RWPE1 (cell line): ENCODE results near the gene PAWR.
"Not testable (repeated sequence)": the region's sequence is repeated elsewhere in the genome, so short reads cannot be mapped to it uniquely, and the experiment has no call there.

Source experiments
- CTCF ChIA-PET: fragments of 350-600 bp; sonication (Branson Sonifier 250); formaldehyde crosslinking; extraction: SDS; loops from one replicate; lab custom pipeline; 2021; lab: Yijun Ruan, JAX
- POLR2A ChIA-PET: fragments of 400-600 bp; formaldehyde crosslinking; extraction: SDS; loops from one replicate; lab custom pipeline; 2020; ENCODE audit warnings: antibody characterized with exemption; ENCODE audit not compliant: low non-redundant PET; lab: Yijun Ruan, JAX
- DNase-seq: peaks from one replicate; pipeline ENCODE4 v3.0.0; 2012; ENCODE audit warnings: low spot score
- H3K27ac ChIP-seq: fragments of 450-650 bp; 2 replicates; pipeline ENCODE4 v1.5.1; 2017
- TF ChIP-seq, protein P1 (sequence below): fragments of 450-650 bp; conservative IDR thresholded peaks from 2 replicates; pipeline ENCODE4 v1.5.1; 2017; ENCODE audit warnings: low read depth, mild to moderate bottlenecking

Gene PAWR

DNA sequence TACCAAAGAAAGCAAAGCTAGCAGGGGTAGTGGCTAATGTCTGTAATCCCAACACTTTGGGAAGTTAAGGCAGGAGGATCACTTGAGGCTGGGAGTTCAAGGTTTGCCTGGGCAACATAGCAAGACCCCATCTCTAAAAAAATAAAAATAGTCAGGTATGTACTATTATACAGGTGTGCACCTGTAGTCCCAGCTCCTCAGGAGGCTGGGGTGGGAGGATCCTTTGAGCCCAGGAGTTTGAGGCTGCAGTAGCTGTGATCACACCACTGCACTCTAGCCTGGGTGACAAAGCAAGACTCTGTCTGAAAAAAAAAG lies 142.2 kb downstream of the PAWR start:
- POLR2A ChIA-PET, result no interaction called here
- H3K27ac ChIP-seq, result peak overlapping the region; percentile 88
- TF ChIP-seq, protein P1, sequence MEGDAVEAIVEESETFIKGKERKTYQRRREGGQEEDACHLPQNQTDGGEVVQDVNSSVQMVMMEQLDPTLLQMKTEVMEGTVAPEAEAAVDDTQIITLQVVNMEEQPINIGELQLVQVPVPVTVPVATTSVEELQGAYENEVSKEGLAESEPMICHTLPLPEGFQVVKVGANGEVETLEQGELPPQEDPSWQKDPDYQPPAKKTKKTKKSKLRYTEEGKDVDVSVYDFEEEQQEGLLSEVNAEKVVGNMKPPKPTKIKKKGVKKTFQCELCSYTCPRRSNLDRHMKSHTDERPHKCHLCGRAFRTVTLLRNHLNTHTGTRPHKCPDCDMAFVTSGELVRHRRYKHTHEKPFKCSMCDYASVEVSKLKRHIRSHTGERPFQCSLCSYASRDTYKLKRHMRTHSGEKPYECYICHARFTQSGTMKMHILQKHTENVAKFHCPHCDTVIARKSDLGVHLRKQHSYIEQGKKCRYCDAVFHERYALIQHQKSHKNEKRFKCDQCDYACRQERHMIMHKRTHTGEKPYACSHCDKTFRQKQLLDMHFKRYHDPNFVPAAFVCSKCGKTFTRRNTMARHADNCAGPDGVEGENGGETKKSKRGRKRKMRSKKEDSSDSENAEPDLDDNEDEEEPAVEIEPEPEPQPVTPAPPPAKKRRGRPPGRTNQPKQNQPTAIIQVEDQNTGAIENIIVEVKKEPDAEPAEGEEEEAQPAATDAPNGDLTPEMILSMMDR, result no peak
- DNase-seq, result no peak
- CTCF ChIA-PET, result interaction anchor here (0.5 kb wide), 1 partner anchor 589 kb away, joined by 3 read pairs; no protein-coding TSS in a partner anchor

DNA sequence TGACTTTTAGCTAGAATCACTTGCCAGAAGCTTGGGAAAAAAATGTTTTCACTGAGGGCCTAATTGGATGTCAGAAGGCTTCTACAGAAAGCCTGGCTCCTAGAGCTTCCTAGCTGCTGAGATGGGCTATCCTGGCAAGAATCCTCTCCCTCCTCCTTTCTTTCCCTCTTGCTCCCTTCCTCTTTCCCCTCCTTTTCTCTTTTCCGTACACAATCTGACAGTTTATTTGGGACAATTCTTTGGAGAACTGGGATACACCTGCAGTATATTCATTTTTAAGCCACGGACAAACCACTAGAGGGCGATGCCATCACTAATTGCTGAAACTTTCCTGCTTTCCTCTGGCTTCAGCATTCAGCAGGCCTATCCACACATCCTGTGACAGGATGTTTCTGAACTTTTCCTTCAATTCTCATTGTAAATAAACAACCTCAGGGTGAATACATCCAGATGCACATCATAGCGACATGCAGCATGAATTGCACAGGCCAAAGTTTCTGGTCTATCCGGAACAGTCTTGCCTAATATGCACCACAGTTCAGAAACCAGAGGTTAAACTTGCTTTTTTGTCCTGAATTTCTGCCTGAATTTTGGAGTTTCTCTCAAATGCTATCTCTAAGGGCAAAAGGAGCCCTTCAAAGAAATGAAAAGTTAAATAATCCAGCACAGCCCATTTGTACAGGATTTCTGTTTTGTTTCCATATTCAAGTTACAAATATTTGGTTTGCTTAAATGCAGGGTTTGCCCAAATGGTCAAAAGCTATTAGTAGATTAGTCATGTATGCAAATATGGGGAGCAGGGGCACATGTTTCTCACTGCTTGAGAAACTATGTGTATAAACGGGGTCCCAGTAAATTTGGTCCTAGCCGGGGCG lies 142.8 kb downstream of the PAWR start:
- TF ChIP-seq, protein P1, result peak; percentile 72
- ChIA-PET POLR2A (no interaction called here), CTCF (interaction anchor here (0.5 to 1.1 kb wide), 10 partner anchors 15 to 672 kb away, joined by 3 to 8 read pairs (median 4); no protein-coding TSS in a partner anchor)
- DNase-seq, result peak; percentile 52
- H3K27ac ChIP-seq, result peak overlapping the region; percentile 88

GRCh38 chr12:79547044-79547734 lies 143.6 kb downstream of the PAWR start:
- peak; percentile 91 for DNase-seq
- H3K27ac ChIP-seq, result peak overlapping the region; percentile 88
- CTCF ChIA-PET, result interaction anchor here (0.5 to 1.1 kb wide), 9 partner anchors 15 to 673 kb away, joined by 3 to 8 read pairs (median 4); no protein-coding TSS in a partner anchor
- TF ChIP-seq, protein P1, result no peak
- POLR2A ChIA-PET, result no interaction called here

- DNase-seq, result peak; percentile 3
- ChIA-PET CTCF (interaction anchor here (1.1 kb wide), 1 partner anchor 110 kb away, joined by 3 read pairs; no protein-coding TSS in a partner anchor), POLR2A (no interaction called here)
- H3K27ac ChIP-seq, result peak overlapping the region; percentile 88; the same call in 1 of the 2 replicates
- TF ChIP-seq, protein P1, result no peak
Observed at GRCh38 chr12:79546466-79547043, 144.2 kb downstream of the PAWR start.

DNA sequence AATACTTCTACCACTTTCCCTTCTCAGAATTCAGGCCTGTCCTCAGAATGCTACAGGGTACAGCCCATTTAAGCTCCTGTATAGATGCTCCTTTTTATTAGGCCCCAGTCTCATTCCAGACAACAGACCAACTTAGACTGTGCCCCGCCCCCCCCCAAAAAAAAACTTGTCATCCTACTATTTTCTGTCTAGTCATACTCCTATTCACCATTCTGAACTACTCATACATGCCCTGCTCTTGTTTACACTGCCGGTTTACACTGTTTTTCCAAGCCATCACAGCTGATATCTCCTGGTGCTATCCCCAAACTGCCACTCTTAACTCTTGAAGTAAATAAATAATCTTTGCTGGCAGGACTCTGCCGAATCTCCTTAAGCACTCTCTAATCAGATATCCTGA lies 146.3 kb downstream of the PAWR start:
- CTCF ChIA-PET, DNase-seq, POLR2A ChIA-PET, H3K27ac ChIP-seq: not testable (repeated sequence)

- H3K27ac ChIP-seq, result no peak overlapping the region
- no peak for DNase-seq
- POLR2A ChIA-PET, result no interaction called here
- TF ChIP-seq, protein P1, result no peak
- CTCF ChIA-PET, result no interaction called here
Observed at GRCh38 chr12:79537675-79538074, 153.1 kb downstream of the PAWR start.
